ENCODE data around the gene CRYGN.

Gene CRYGN

DNA sequence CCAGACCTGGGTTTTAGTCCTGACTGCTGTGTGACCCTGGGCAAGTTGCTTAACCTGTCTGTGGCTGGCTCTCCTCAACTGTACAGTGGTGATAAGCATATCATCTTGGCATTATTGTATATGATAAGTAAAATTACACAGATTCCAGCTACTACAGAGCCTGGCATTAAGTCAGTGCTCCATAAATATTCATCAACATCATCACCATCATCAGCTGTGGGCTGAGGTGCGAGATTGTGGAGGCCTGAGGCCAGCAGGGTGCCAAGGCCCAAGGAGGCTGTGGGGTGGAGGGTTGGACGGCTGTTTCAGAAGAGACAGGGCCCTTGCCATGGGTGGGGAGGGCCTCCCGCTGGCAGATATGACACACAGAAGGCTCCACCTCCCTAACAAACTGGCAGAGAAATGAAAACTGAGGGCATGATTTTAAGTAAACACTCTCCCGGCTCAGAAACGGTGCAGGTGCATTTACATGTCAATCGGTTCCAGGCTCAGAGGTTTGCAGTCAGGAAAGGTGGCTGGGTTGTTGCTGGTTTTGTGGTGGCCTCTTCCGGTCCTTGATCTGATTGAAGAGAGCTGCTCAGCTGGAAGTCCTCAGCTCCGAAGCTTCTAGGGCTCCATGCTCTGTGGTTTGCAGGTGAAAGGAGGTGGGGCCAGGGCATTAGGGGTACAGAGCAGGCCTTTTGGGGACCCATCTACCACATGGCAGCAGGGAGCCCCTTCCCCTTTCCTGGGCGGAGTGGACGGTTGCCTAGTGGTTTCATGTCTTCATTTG, 10.2 kb downstream of the CRYGN start:
- DNase-seq (ENCODE audit: insufficient read length, low spot score) (peak; percentile 69), FAIRE-seq (peak; percentile 72)
- TF ChIP-seq TAF1 (IDR thresholded peaks at IDR 0.05; ENCODE audit: low read depth, low read length) (no peak), POLR2A (IDR thresholded peaks at IDR 0.05; ENCODE audit: low read depth, low read length) (no peak), POLR2AphosphoS5 (IDR thresholded peaks at IDR 0.05; ENCODE audit: low read depth, low read length) (no peak), SPI1 (IDR thresholded peaks at IDR 0.05; ENCODE audit: low read depth, low read length) (no peak), POU2F2 (IDR thresholded peaks at IDR 0.05; ENCODE audit: low read depth, low read length) (no peak), PAX5 (IDR thresholded peaks at IDR 0.05; ENCODE audit: insufficient read depth, low read length, severe bottlenecking) (no peak)

DNA sequence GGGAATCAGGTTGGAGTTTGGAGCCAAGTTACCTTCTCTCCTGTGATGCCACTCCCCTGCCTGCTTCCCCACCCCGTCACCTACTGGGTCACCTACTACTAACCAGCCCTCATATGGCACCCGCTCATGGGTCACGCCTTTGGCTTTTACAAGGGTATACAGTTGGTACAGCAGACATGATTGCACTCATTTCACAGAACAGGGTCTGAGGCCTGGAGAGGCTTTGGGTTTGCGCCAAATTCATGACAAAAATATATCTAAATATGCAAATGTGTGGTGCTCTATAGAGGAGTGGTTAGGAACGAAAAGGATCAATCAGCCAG, 10.7 kb downstream of the CRYGN start:
- TF ChIP-seq SPI1 (IDR thresholded peaks at IDR 0.05; ENCODE audit: low read depth, low read length) (no peak), POU2F2 (IDR thresholded peaks at IDR 0.05; ENCODE audit: low read depth, low read length) (no peak), PAX5 (IDR thresholded peaks at IDR 0.05; ENCODE audit: insufficient read depth, low read length, severe bottlenecking) (no peak), POLR2A (IDR thresholded peaks at IDR 0.05; ENCODE audit: low read depth, low read length) (no peak), TAF1 (IDR thresholded peaks at IDR 0.05; ENCODE audit: low read depth, low read length) (no peak), POLR2AphosphoS5 (IDR thresholded peaks at IDR 0.05; ENCODE audit: low read depth, low read length) (no peak)
- DNase-seq (ENCODE audit: insufficient read length, low spot score) (no peak), FAIRE-seq (no peak)

GRCh38 chr7:151428378-151429236, 11.3 kb downstream of the CRYGN start:
- TF ChIP-seq PAX5 (IDR thresholded peaks at IDR 0.05; ENCODE audit: insufficient read depth, low read length, severe bottlenecking) (no peak), SPI1 (IDR thresholded peaks at IDR 0.05; ENCODE audit: low read depth, low read length) (no peak), TAF1 (IDR thresholded peaks at IDR 0.05; ENCODE audit: low read depth, low read length) (no peak), POLR2A (IDR thresholded peaks at IDR 0.05; ENCODE audit: low read depth, low read length) (no peak), POU2F2 (IDR thresholded peaks at IDR 0.05; ENCODE audit: low read depth, low read length) (no peak), POLR2AphosphoS5 (IDR thresholded peaks at IDR 0.05; ENCODE audit: low read depth, low read length) (no peak)
- DNase-seq (ENCODE audit: insufficient read length, low spot score), result no peak
- no peak for FAIRE-seq

GRCh38 chr7:151427705-151428377, 12.1 kb downstream of the CRYGN start:
- no peak for FAIRE-seq
- TF ChIP-seq POU2F2 (IDR thresholded peaks at IDR 0.05; ENCODE audit: low read depth, low read length) (no peak), TAF1 (IDR thresholded peaks at IDR 0.05; ENCODE audit: low read depth, low read length) (no peak), POLR2AphosphoS5 (IDR thresholded peaks at IDR 0.05; ENCODE audit: low read depth, low read length) (no peak), POLR2A (IDR thresholded peaks at IDR 0.05; ENCODE audit: low read depth, low read length) (no peak), SPI1 (IDR thresholded peaks at IDR 0.05; ENCODE audit: low read depth, low read length) (no peak), PAX5 (IDR thresholded peaks at IDR 0.05; ENCODE audit: insufficient read depth, low read length, severe bottlenecking) (no peak)
- no peak for DNase-seq (ENCODE audit: insufficient read length, low spot score)

DNA sequence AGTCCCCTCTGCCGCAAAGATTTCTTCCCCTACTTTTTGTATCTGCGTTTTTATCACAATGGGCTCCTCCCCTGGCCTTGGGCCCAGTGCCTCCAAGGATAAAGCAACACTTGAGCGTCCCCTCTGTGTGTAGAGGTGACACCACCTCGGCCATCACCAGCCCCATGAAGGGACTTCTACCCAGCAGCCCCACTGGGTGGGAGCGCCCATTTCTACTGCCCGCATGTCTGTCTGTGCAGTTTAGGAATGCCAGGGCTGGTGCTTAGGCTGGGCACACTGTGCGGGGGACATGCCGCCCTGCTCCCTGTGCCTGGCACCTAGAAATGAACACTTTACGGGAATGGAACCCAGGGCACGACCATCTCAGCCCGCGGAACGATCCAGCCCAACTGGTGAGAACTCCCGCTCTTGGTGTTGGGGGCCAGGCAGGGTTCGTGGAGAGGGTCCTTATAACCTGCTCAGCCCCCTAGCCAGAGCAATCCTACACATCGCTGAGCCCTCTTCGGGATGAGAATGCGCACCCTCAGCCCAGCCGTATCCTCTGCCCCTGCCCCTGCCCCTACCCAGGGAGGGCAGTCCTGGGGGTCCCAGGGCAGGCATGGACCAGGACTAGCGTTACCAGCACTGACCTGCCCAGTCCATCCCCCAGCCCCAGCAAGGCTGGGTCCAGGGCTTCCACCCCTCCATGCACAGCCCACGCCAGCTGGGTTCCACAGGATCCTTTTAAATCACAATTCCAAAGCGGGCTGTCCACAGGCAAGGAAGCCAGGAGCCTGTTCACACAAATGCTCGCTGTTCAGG, 12.8 kb downstream of the CRYGN start:
- DNase-seq (ENCODE audit: insufficient read length, low spot score), result no peak
- no peak for FAIRE-seq
- TF ChIP-seq TAF1 (IDR thresholded peaks at IDR 0.05; ENCODE audit: low read depth, low read length) (no peak), POLR2A (IDR thresholded peaks at IDR 0.05; ENCODE audit: low read depth, low read length) (no peak), POLR2AphosphoS5 (IDR thresholded peaks at IDR 0.05; ENCODE audit: low read depth, low read length) (no peak), PAX5 (IDR thresholded peaks at IDR 0.05; ENCODE audit: insufficient read depth, low read length, severe bottlenecking) (no peak), SPI1 (IDR thresholded peaks at IDR 0.05; ENCODE audit: low read depth, low read length) (no peak), POU2F2 (IDR thresholded peaks at IDR 0.05; ENCODE audit: low read depth, low read length) (no peak)

- DNase-seq (ENCODE audit: insufficient read length, low spot score) (no peak), FAIRE-seq (no peak)
- TF ChIP-seq POLR2AphosphoS5 (IDR thresholded peaks at IDR 0.05; ENCODE audit: low read depth, low read length), result no peak
- no peak for TF ChIP-seq POU2F2 (IDR thresholded peaks at IDR 0.05; ENCODE audit: low read depth, low read length)
- TF ChIP-seq POLR2A (IDR thresholded peaks at IDR 0.05; ENCODE audit: low read depth, low read length), result no peak
- TF ChIP-seq PAX5 (IDR thresholded peaks at IDR 0.05; ENCODE audit: insufficient read depth, low read length, severe bottlenecking), result no peak
- TF ChIP-seq TAF1 (IDR thresholded peaks at IDR 0.05; ENCODE audit: low read depth, low read length), result no peak
- TF ChIP-seq SPI1 (IDR thresholded peaks at IDR 0.05; ENCODE audit: low read depth, low read length), result no peak
These were observed 13.5 kb downstream of the CRYGN start for GRCh38 chr7:151426441-151426903.

- FAIRE-seq, result no peak
- no peak for DNase-seq (ENCODE audit: insufficient read length, low spot score)
- no peak for TF ChIP-seq POLR2A (IDR thresholded peaks at IDR 0.05; ENCODE audit: low read depth, low read length)
- TF ChIP-seq PAX5 (IDR thresholded peaks at IDR 0.05; ENCODE audit: insufficient read depth, low read length, severe bottlenecking), result no peak
- no peak for TF ChIP-seq POLR2AphosphoS5 (IDR thresholded peaks at IDR 0.05; ENCODE audit: low read depth, low read length)
- no peak for TF ChIP-seq SPI1 (IDR thresholded peaks at IDR 0.05; ENCODE audit: low read depth, low read length)
- no peak for TF ChIP-seq TAF1 (IDR thresholded peaks at IDR 0.05; ENCODE audit: low read depth, low read length)
- no peak for TF ChIP-seq POU2F2 (IDR thresholded peaks at IDR 0.05; ENCODE audit: low read depth, low read length)
These were observed 14.1 kb downstream of the CRYGN start for GRCh38 chr7:151425670-151426440.

- FAIRE-seq (no peak), DNase-seq (ENCODE audit: insufficient read length, low spot score) (no peak)
- TF ChIP-seq TAF1 (IDR thresholded peaks at IDR 0.05; ENCODE audit: low read depth, low read length), result no peak
- no peak for TF ChIP-seq POU2F2 (IDR thresholded peaks at IDR 0.05; ENCODE audit: low read depth, low read length)
- TF ChIP-seq POLR2AphosphoS5 (IDR thresholded peaks at IDR 0.05; ENCODE audit: low read depth, low read length), result no peak
- no peak for TF ChIP-seq SPI1 (IDR thresholded peaks at IDR 0.05; ENCODE audit: low read depth, low read length)
- TF ChIP-seq POLR2A (IDR thresholded peaks at IDR 0.05; ENCODE audit: low read depth, low read length), result no peak
- no peak for TF ChIP-seq PAX5 (IDR thresholded peaks at IDR 0.05; ENCODE audit: insufficient read depth, low read length, severe bottlenecking)
These were observed 15.1 kb downstream of the CRYGN start for GRCh38 chr7:151424799-151425198.
